Sigmoid colon (tissue), 7 donors: ENCODE measurements around the gene SPATA6. TPM values are rescaled to one million over a fixed set of nuclear protein-coding genes. Genes with fewer than 3 reads are reported as not detected.
"Not testable (repeated sequence)": the region's sequence is repeated elsewhere in the genome, so short reads cannot be mapped to it uniquely, and the experiment has no call there.

ENCODE experiments used
- DNase-seq: peaks from one replicate; pipeline ENCODE4 v3.0.0-alpha.2; 2019
- H3K27ac ChIP-seq, 4 donors: fragments of 200-600 bp; sonication (generic); one replicate each; pipeline ENCODE4 v1.5.1; 2016 to 2019; ENCODE audit warnings: mild to moderate bottlenecking in 1 of 4
- H3K27me3 ChIP-seq, 3 donors: fragments of 200-600 bp; sonication (generic); one replicate each; pipeline ENCODE4 v1.5.1; 2019; ENCODE audit warnings: mild to moderate bottlenecking in 1 of 3
- H3K36me3 ChIP-seq, 4 donors: fragments of 200-600 bp; sonication (generic); one replicate each; pipeline ENCODE4 v1.5.1; 2016 to 2019
- H3K4me1 ChIP-seq, 4 donors: fragments of 200-600 bp; sonication (generic); one replicate each; pipeline ENCODE4 v1.5.1; 2017 to 2019
- H3K4me3 ChIP-seq, 4 donors: fragments of 200-600 bp; sonication (generic); one replicate each; pipeline ENCODE4 v1.5.1; 2017 to 2019; ENCODE audit warnings: mild to moderate bottlenecking in 2 of 4, moderate library complexity in 1 of 4
- H3K9me3 ChIP-seq, 4 donors: fragments of 200-600 bp in 3 of 4; sonication (generic) in 3 of 4; one replicate each; pipeline versions ENCODE4 v1.5.1 to v1.6.1; 2013 to 2019
- CTCF ChIP-seq, 4 experiments: fragments of 450-650 bp in 3 of 4; fragments of 200-600 bp in 1 of 4; IDR thresholded peaks; one replicate each; pipeline ENCODE4 v1.5.1; 2016 to 2019; ENCODE audit warnings: antibody characterized with exemption in 4 of 4, mild to moderate bottlenecking in 3 of 4, moderate library complexity in 2 of 4
- EP300 ChIP-seq, 4 donors: sonication (generic); formaldehyde crosslinking; IDR thresholded peaks; one replicate each; pipeline ENCODE4 v1.6.1; 2017; ENCODE audit warnings: antibody characterized with exemption in 4 of 4
- POLR2A ChIP-seq, 2 donors: fragments of 450-650 bp; IDR thresholded peaks; one replicate each; pipeline ENCODE4 v1.6.1; 2016; ENCODE audit warnings: antibody characterized with exemption in 2 of 2, mild to moderate bottlenecking in 2 of 2, moderate library complexity in 2 of 2
- POLR2AphosphoS5 ChIP-seq, 4 donors: sonication (generic); formaldehyde crosslinking; IDR thresholded peaks; one replicate each; pipeline ENCODE4 v1.6.1; 2017; ENCODE audit warnings: antibody characterized with exemption in 4 of 4
- WGBS, 2 donors: extraction: QIAGEN DNeasy Blood & Tissue Kit; methylation state at CpG; one replicate each; pipeline ENCODE4 v1.1.7; 2013; 5-methylcytosine and 5-hydroxymethylcytosine counted together
- intact Hi-C: fragments of 100-400 bp; cut with DNase I; formaldehyde crosslinking; loops from one replicate; pipeline ENCODE4 v1.15.1; 2023
- polyA plus RNA-seq, 3 donors: library from polyadenylated mRNA; stranded (reverse); fragments of 200-250 nt; gene quantifications; one replicate each; pipeline ENCODE4 v1.2.3, GENCODE V29; 2013
- total RNA-seq, 4 donors: library from RNA; depleted of rRNA; stranded (reverse); fragments of >200 nt; gene quantifications; one replicate each; pipeline ENCODE4 v1.1.0, GENCODE V29; 2016
- donor health status: healthy with polysubstance abuse.
- donor health status: Bipolar disorder and iron deficiency.
- donor health status: healthy.

Gene SPATA6
- total and polyA plus RNA-seq, 7 donors, result 3.7 to 31.4 (median 17.6) TPM

DNA sequence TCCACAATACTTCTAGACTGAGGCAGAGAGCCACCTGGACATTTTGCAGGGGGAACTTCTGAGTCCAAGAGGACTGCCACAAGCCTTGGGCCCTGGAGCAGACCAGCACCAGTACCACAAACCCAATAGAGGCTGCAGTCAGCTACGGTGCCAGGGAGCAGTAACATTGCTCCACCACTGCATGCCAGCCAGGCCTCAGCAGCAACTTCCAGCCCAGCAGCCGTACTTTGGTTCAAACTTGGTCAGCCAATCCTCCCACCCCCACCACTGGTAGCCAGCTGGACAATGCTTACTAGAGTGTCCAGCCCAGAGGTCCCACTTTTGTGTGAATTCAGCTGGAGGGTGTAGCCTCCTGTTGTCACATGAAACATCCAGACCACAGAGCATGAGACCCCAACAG, 142.1 kb downstream of the SPATA6 start:
- H3K36me3 ChIP-seq, result peaks cover 0 to 36% (median 15%) of the 10 kb centered on the region in 4 donors
- no peak overlapping the region for H3K27ac ChIP-seq
- no peak overlapping the region for H3K4me3 ChIP-seq
- no peaks in the 10 kb centered on the region for H3K4me1 ChIP-seq
- TF ChIP-seq CTCF (IDR thresholded peaks at IDR 0.05) (no peak), POLR2A (IDR thresholded peaks at IDR 0.05) (no peak), EP300 (IDR thresholded peaks at IDR 0.05) (no peak), POLR2AphosphoS5 (IDR thresholded peaks at IDR 0.05) (no peak)
- no peaks in the 10 kb centered on the region for H3K27me3 ChIP-seq
- intact Hi-C loops, result no loop called here
- WGBS, 2 donors, result 90 to 93% methylated on average over 2 of the region's 2 CpGs
- H3K9me3 ChIP-seq, result peaks cover 0 to 20% (median 4%) of the 10 kb centered on the region in 4 donors
- DNase-seq, result no peak

DNA sequence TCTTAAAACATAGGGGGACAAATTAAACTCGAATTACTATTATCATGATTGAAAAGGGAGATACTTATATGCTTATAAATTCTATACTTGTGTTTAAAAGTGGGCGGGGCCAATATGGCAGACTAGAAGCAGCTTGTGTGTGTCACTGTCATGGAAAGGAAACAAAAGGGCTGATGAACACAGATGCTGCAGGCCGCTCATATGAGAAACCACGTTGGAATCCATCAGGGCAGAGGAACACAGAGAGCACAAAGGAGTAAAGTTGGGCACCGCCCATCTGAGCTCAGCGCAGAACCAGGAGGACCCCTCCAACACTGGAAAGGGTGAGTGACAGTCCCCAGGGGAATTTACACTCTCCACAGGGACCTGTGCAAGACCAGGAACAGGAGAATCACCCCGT, 142.5 kb downstream of the SPATA6 start:
- H3K4me1 ChIP-seq, result no peaks in the 10 kb centered on the region
- H3K27me3 ChIP-seq, result no peaks in the 10 kb centered on the region
- intact Hi-C loops, result no loop called here
- H3K36me3 ChIP-seq, result peaks cover 0 to 40% (median 18%) of the 10 kb centered on the region in 4 donors
- H3K9me3 ChIP-seq, result peaks cover 0 to 18% (median 4%) of the 10 kb centered on the region in 4 donors
- H3K27ac ChIP-seq, result no peak overlapping the region
- no peak for DNase-seq
- TF ChIP-seq EP300 (IDR thresholded peaks at IDR 0.05), result no peak
- TF ChIP-seq CTCF (IDR thresholded peaks at IDR 0.05), result no peak
- TF ChIP-seq POLR2A (IDR thresholded peaks at IDR 0.05), result no peak
- no peak for TF ChIP-seq POLR2AphosphoS5 (IDR thresholded peaks at IDR 0.05)
- no peak overlapping the region for H3K4me3 ChIP-seq
- 71 to 81% methylated on average over 7 of the region's 7 CpGs for WGBS, 2 donors

- H3K4me3 ChIP-seq, intact Hi-C loops, H3K27ac ChIP-seq, DNase-seq, H3K9me3 ChIP-seq, H3K36me3 ChIP-seq, H3K4me1 ChIP-seq, H3K27me3 ChIP-seq: not testable (repeated sequence)
- 92 to 96% methylated on average over 11 of the region's 11 CpGs for WGBS, 2 donors
These were observed 160.2 kb downstream of the SPATA6 start for GRCh38 chr1:48311829-48312228.

DNA sequence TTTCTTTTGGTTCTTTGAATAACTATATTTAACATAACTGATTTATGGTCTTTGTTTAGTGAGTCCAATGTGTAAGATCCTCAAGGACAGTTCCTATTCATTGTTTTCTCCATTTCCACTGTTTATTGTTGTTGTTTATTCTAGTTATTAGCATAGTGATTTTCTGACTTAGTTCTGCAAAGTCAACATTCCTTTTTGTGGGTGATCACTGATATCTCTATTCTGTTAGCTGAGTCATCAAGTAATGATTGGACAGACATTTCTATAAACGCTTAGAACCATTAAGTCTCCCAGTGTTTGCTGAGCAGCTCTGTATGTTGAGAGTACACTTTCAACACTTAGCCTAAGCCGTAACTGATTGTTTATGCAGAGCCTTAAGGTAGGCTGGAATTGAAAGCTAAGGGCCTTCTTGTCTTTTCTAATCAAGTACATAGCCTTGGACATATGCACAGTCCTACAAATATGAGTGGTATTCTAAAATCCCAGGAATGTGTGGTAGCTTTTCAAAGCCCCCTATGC, 162.4 kb downstream of the SPATA6 start:
- peaks cover 0 to 16% (median under 1%) of the 10 kb centered on the region in 4 donors for H3K36me3 ChIP-seq
- intact Hi-C loops, result no loop called here
- WGBS, 2 donors, result 88 to 92% methylated on average over 2 of the region's 2 CpGs
- H3K27me3 ChIP-seq, result no peaks in the 10 kb centered on the region
- H3K4me3 ChIP-seq, result no peak overlapping the region
- no peak for TF ChIP-seq EP300 (IDR thresholded peaks at IDR 0.05)
- no peak for TF ChIP-seq CTCF (IDR thresholded peaks at IDR 0.05)
- no peak for TF ChIP-seq POLR2A (IDR thresholded peaks at IDR 0.05)
- TF ChIP-seq POLR2AphosphoS5 (IDR thresholded peaks at IDR 0.05), result no peak
- H3K4me1 ChIP-seq, result no peaks in the 10 kb centered on the region
- no peak overlapping the region for H3K27ac ChIP-seq
- DNase-seq, result no peak
- no peaks in the 10 kb centered on the region for H3K9me3 ChIP-seq

- Histone ChIP-seq H3K4me3 (no peak overlapping the region), H3K27me3 (no peaks in the 10 kb centered on the region), H3K27ac (no peak overlapping the region), H3K4me1 (no peaks in the 10 kb centered on the region), H3K9me3 (peaks cover 0 to 3% (median 0%) of the 10 kb centered on the region in 4 donors), H3K36me3 (peaks cover 0 to 32% (median 4%) of the 10 kb centered on the region in 4 donors)
- intact Hi-C loops, result no loop called here
- DNase-seq, result no peak
- no peak for TF ChIP-seq EP300 (IDR thresholded peaks at IDR 0.05)
- no peak for TF ChIP-seq POLR2A (IDR thresholded peaks at IDR 0.05)
- TF ChIP-seq CTCF (IDR thresholded peaks at IDR 0.05), result no peak
These were observed 169.4 kb downstream of the SPATA6 start for GRCh38 chr1:48302652-48303051.
